ENCODE measurements around the gene CHIA.

Gene CHIA

GRCh38 chr1:111369645-111370044 is 79.0 kb downstream of the CHIA start:
- in situ Hi-C loops (cut with MboI; ENCODE audit: low pct_unique_long_range_greater_than_20kb, low sequenced_read_pairs, unreplicated experiment), result no loop called here
- no peak for DNase-seq (ENCODE audit: low spot score)
- TF ChIP-seq CTCF (IDR thresholded peaks at IDR 0.05; ENCODE audit: extremely low read depth, insufficient read depth, missing control alignments), result no peak
